NT2/D1 (cell line): ENCODE data around the gene RAB11FIP3.

ENCODE experiments used
- DNase-seq: peaks from one replicate; pipeline ENCODE4 v3.0.0-alpha.2; 2011; ENCODE audit warnings: low read depth, low spot score
- H3K27me3 ChIP-seq: 2 replicates; pipeline ENCODE4 v1.6.0; 2011; ENCODE audit warnings: mild to moderate bottlenecking; ENCODE audit not compliant: insufficient read length, insufficient read depth
- H3K36me3 ChIP-seq: 2 replicates; pipeline ENCODE4 v1.6.1; 2011; ENCODE audit warnings: mild to moderate bottlenecking, low read length, mixed read lengths; ENCODE audit not compliant: insufficient read depth, insufficient read length
- H3K4me1 ChIP-seq: 2 replicates; pipeline ENCODE4 v1.5.1; 2011; ENCODE audit not compliant: insufficient read depth, insufficient read length
- H3K4me3 ChIP-seq: 2 replicates; pipeline ENCODE4 v1.5.1; 2011; ENCODE audit warnings: low read depth; ENCODE audit not compliant: insufficient read length
- H3K9ac ChIP-seq: 2 replicates; pipeline ENCODE4 v1.6.0; 2011; ENCODE audit warnings: low read depth; ENCODE audit not compliant: insufficient read length
- H3K9me3 ChIP-seq: 2 replicates; pipeline ENCODE4 v1.5.1; 2011; ENCODE audit warnings: mild to moderate bottlenecking, low read length; ENCODE audit not compliant: insufficient read depth
- SUZ12 ChIP-seq: IDR thresholded peaks from 2 replicates; pipeline ENCODE4 v1.6.1; 2011; ENCODE audit not compliant: insufficient read length, insufficient read depth; ENCODE audit errors: extremely low read depth
- YY1 ChIP-seq: IDR thresholded peaks from 2 replicates; pipeline ENCODE4 v1.6.1; 2011; ENCODE audit not compliant: insufficient read length, insufficient read depth
- ZNF274 ChIP-seq: IDR thresholded peaks from 2 replicates; pipeline ENCODE4 v1.6.1; 2011; ENCODE audit warnings: mild to moderate bottlenecking, low read depth, low read length

The RAB11FIP3 gene

DNA sequence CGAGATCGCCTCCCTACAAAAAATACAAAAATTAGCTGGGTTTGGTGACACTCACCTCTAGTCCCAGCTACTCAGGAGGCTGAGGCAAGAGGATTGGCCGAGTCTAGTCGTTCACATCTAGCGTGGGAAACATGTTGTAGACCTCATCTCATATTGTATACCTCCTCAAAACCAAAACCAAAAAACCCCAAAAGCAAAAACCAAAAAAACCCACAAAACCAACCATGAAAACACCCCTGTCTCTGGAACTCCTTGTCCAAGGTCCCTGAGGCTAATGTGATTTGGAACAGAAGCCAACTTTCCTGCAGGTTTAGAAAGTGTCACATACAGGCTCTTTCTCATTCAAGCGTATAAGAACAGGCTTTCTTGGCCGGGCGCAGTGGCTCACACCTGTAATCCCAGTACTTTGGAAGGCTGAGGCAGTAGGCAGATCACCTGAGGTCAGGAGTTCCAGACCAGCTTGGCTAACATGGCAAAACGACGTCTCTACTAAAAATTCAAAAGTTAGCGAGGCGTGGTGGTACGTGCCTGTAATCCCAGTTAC, 29.0 kb downstream of the RAB11FIP3 start:
- DNase-seq = no peak
- Histone ChIP-seq H3K9ac (no peak overlapping the region), H3K9me3 (no peaks in the 10 kb centered on the region), H3K27me3 (no peaks in the 10 kb centered on the region), H3K4me3 (no peak overlapping the region), H3K36me3 (no peaks in the 10 kb centered on the region), H3K4me1 (peaks cover 6% of the 10 kb centered on the region)
- TF ChIP-seq ZNF274 (no peak), YY1 (no peak), SUZ12 (no peak)

- Histone ChIP-seq H3K27me3 (no peaks in the 10 kb centered on the region), H3K4me3 (no peak overlapping the region), H3K9ac (no peak overlapping the region), H3K36me3 (no peaks in the 10 kb centered on the region), H3K9me3 (no peaks in the 10 kb centered on the region), H3K4me1 (peaks cover 6% of the 10 kb centered on the region)
- no peak for DNase-seq
- TF ChIP-seq SUZ12 (no peak), ZNF274 (no peak), YY1 (no peak)
Measured at GRCh38 chr16:455453-455852, 30.0 kb downstream of the RAB11FIP3 start.

DNA sequence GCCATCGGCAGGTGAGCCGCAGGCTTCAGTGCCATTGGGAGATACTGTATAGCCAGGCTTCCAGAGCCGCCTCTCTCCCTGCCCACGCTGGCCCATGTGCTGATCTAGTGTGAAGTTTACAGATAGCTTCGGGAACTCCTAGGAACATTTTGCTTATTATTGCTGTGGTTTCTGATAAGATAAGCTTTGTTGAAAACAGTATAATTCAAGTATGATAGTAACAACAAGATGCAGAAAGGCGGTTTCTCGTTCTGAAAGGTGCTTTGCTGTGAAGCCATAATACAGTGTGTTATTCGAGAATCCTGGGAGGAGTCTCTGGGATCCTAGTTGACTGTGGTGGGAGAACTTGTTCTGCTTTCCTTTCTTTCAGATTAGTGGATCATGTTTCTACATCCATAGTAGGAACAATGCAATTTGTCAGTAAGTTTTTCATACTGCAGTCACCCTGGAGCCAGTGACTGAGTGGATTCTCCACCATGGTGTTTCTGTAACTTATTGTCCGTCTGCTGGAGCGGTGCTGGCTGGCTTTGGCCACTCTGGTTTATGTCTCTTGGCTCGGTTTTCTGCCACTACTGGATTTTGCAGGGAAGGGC, 31.5 kb downstream of the RAB11FIP3 start:
- Histone ChIP-seq H3K4me3 (no peak overlapping the region), H3K9ac (no peak overlapping the region), H3K4me1 (peaks cover 14% of the 10 kb centered on the region), H3K36me3 (peaks cover 15% of the 10 kb centered on the region), H3K27me3 (no peaks in the 10 kb centered on the region), H3K9me3 (no peaks in the 10 kb centered on the region)
- no peak for TF ChIP-seq YY1
- no peak for TF ChIP-seq ZNF274
- no peak for TF ChIP-seq SUZ12
- DNase-seq = no peak

GRCh38 chr16:457732-458400, 32.4 kb downstream of the RAB11FIP3 start:
- peaks cover 23% of the 10 kb centered on the region for H3K36me3 ChIP-seq
- no peak overlapping the region for H3K4me3 ChIP-seq
- no peaks in the 10 kb centered on the region for H3K9me3 ChIP-seq
- no peaks in the 10 kb centered on the region for H3K27me3 ChIP-seq
- DNase-seq = no peak
- H3K9ac ChIP-seq = no peak overlapping the region
- H3K4me1 ChIP-seq = peaks cover 14% of the 10 kb centered on the region
- TF ChIP-seq YY1 (no peak), ZNF274 (no peak), SUZ12 (no peak)

DNA sequence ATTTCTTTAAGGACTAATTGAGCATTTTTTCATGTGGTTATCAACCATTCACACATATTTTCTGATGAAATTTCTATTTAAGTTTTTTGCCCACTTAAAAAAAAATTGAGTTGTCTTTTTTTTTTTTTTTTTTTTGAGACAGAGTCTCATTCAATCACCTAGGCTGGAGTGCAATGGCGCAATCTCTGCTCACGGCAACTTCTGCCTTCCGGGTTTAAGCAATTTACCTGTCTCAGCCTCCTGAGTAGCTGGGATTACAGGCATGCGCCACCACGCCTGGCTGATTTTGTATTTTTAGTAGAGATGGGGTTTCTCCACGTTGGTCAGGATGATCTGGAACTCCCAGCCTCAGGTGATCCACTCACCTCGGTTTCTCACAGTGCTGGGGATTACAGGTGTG, 34.3 kb downstream of the RAB11FIP3 start:
- no peak for DNase-seq
- Histone ChIP-seq H3K27me3 (no peaks in the 10 kb centered on the region), H3K36me3 (peaks cover 26% of the 10 kb centered on the region), H3K9ac (no peak overlapping the region), H3K4me1 (peaks cover 19% of the 10 kb centered on the region), H3K9me3 (no peaks in the 10 kb centered on the region), H3K4me3 (no peak overlapping the region)
- no peak for TF ChIP-seq SUZ12
- TF ChIP-seq YY1 = no peak
- TF ChIP-seq ZNF274 = no peak

- Histone ChIP-seq H3K9ac (no peak overlapping the region), H3K4me3 (no peak overlapping the region), H3K4me1 (peaks cover 19% of the 10 kb centered on the region), H3K27me3 (no peaks in the 10 kb centered on the region), H3K9me3 (no peaks in the 10 kb centered on the region), H3K36me3 (peaks cover 26% of the 10 kb centered on the region)
- no peak for TF ChIP-seq SUZ12
- TF ChIP-seq YY1 = no peak
- no peak for TF ChIP-seq ZNF274
- DNase-seq = no peak
Measured at GRCh38 chr16:460787-461186, 35.3 kb downstream of the RAB11FIP3 start.

- H3K9ac ChIP-seq = no peak overlapping the region
- H3K9me3 ChIP-seq = no peaks in the 10 kb centered on the region
- H3K27me3 ChIP-seq = no peaks in the 10 kb centered on the region
- no peak overlapping the region for H3K4me3 ChIP-seq
- H3K36me3 ChIP-seq = peaks cover 26% of the 10 kb centered on the region
- DNase-seq = no peak
- TF ChIP-seq SUZ12 = no peak
- no peak for TF ChIP-seq YY1
- TF ChIP-seq ZNF274 = no peak
- peaks cover 24% of the 10 kb centered on the region for H3K4me1 ChIP-seq
Measured at GRCh38 chr16:463071-463470, 37.6 kb downstream of the RAB11FIP3 start.
